ENCODE measurements around the gene TMEM100.

TMEM100 gene

GRCh38 chr17:55717432-55717831 lies 5.2 kb downstream of the TMEM100 start:
- TF ChIP-seq CTCF (IDR thresholded peaks at IDR 0.05; ENCODE audit: low read depth, low read length): no peak
- DNase-seq (ENCODE audit: extremely low read depth, low read depth): no peak

GRCh38 chr17:55710829-55711496 lies 11.7 kb downstream of the TMEM100 start:
- no peak for TF ChIP-seq CTCF (IDR thresholded peaks at IDR 0.05; ENCODE audit: low read depth, low read length)
- no peak for DNase-seq (ENCODE audit: extremely low read depth, low read depth)

GRCh38 chr17:55710410-55710809 lies 12.3 kb downstream of the TMEM100 start:
- TF ChIP-seq CTCF (IDR thresholded peaks at IDR 0.05; ENCODE audit: low read depth, low read length): no peak
- DNase-seq (ENCODE audit: extremely low read depth, low read depth): no peak

- no peak for DNase-seq (ENCODE audit: extremely low read depth, low read depth)
- no peak for TF ChIP-seq CTCF (IDR thresholded peaks at IDR 0.05; ENCODE audit: low read depth, low read length)
These were observed 12.7 kb downstream of the TMEM100 start for GRCh38 chr17:55709984-55710383.

GRCh38 chr17:55709440-55709839 lies 13.2 kb downstream of the TMEM100 start:
- DNase-seq (ENCODE audit: extremely low read depth, low read depth): no peak
- TF ChIP-seq CTCF (IDR thresholded peaks at IDR 0.05; ENCODE audit: low read depth, low read length): no peak

- DNase-seq (ENCODE audit: extremely low read depth, low read depth): no peak
- no peak for TF ChIP-seq CTCF (IDR thresholded peaks at IDR 0.05; ENCODE audit: low read depth, low read length)
These were observed 14.3 kb downstream of the TMEM100 start for GRCh38 chr17:55708175-55708974.
